ENCODE results near the gene ZBTB7B.
A peak's percentile ranks its signal among the peaks of the same experiment; 100 is the strongest.

Gene ZBTB7B

GRCh38 chr1:155037043-155037442 is 34.4 kb downstream of the ZBTB7B start:
- Histone ChIP-seq H3K4me3 (no peak overlapping the region), H4K20me1 (no peaks in the 10 kb centered on the region), H3K9ac (no peak overlapping the region), H3K9me3 (replicated peaks in 1 of 11) (no peaks in the 10 kb centered on the region), H3K36me3 (no peaks in the 10 kb centered on the region), H3K4me2 (peak overlapping the region in 6 of 11 experiments; percentile 15 to 79 (median 57); a peak in 10 of 22 replicates), H3K4me1 (peaks cover 27 to 42% (median 36%) of the 10 kb centered on the region in 10 experiments), H3K27ac (no peak overlapping the region), H3K27me3 (no peaks in the 10 kb centered on the region)
- no peak for TF ChIP-seq Cebpa-rat (IDR thresholded peaks at IDR 0.05)

GRCh38 chr1:155037851-155038441 is 35.3 kb downstream of the ZBTB7B start:
- Histone ChIP-seq H3K9me3 (replicated peaks in 1 of 11) (no peaks in the 10 kb centered on the region), H3K4me2 (peak overlapping the region in 4 of 11 experiments; percentile 51 to 78 (median 73); a peak in 6 of 22 replicates), H3K4me3 (no peak overlapping the region)

GRCh38 chr1:155038602-155039307 is 36.2 kb downstream of the ZBTB7B start:
- H3K27ac ChIP-seq, result no peak overlapping the region

More at GRCh38 chr1:155037851-155038441, 35.3 kb downstream of the ZBTB7B start:
- Histone ChIP-seq H4K20me1 (no peaks in the 10 kb centered on the region), H3K27me3 (no peaks in the 10 kb centered on the region), H3K9ac (no peak overlapping the region), H3K36me3 (no peaks in the 10 kb centered on the region), H3K27ac (no peak overlapping the region), H3K4me1 (peaks cover 33 to 51% (median 41%) of the 10 kb centered on the region in 10 experiments)
- no peak for TF ChIP-seq Cebpa-rat (IDR thresholded peaks at IDR 0.05)

GRCh38 chr1:155039308-155039669 is 36.7 kb downstream of the ZBTB7B start:
- peak overlapping the region; percentile 51 to 78 (median 73) for H3K4me2 ChIP-seq
- H3K27me3 ChIP-seq, result no peaks in the 10 kb centered on the region; a peak in 1 of 22 replicates
- no peaks in the 10 kb centered on the region for H3K36me3 ChIP-seq
- H4K20me1 ChIP-seq, result no peaks in the 10 kb centered on the region
- no peak overlapping the region for H3K27ac ChIP-seq
- peaks cover 33 to 64% (median 55%) of the 10 kb centered on the region in 10 experiments for H3K4me1 ChIP-seq
- TF ChIP-seq Cebpa-rat (IDR thresholded peaks at IDR 0.05), result no peak
- no peak overlapping the region for H3K4me3 ChIP-seq
- no peaks in the 10 kb centered on the region for H3K9me3 ChIP-seq (replicated peaks in 1 of 11)
- H3K9ac ChIP-seq, result 0 out of 22 replicates have a peak overlapping the region, but pooled peaks of 1 of the 11 experiments have one; percentile 17

More at GRCh38 chr1:155038602-155039307, 36.2 kb downstream of the ZBTB7B start:
- Histone ChIP-seq H3K9me3 (replicated peaks in 1 of 11) (no peaks in the 10 kb centered on the region), H3K9ac (0 out of 22 replicates have a peak overlapping the region, but pooled peaks of 1 of the 11 experiments have one; percentile 17), H3K27me3 (no peaks in the 10 kb centered on the region; a peak in 1 of 22 replicates), H3K36me3 (no peaks in the 10 kb centered on the region), H3K4me1 (peaks cover 33 to 59% (median 50%) of the 10 kb centered on the region in 10 experiments), H3K4me3 (no peak overlapping the region), H4K20me1 (no peaks in the 10 kb centered on the region), H3K4me2 (peak overlapping the region; percentile 51 to 78 (median 73))
- TF ChIP-seq Cebpa-rat (IDR thresholded peaks at IDR 0.05), result no peak

GRCh38 chr1:155040358-155041093 is 37.9 kb downstream of the ZBTB7B start:
- H3K9me3 ChIP-seq (replicated peaks in 1 of 11), result no peaks in the 10 kb centered on the region
- no peak overlapping the region for H3K4me3 ChIP-seq
- no peak overlapping the region for H3K27ac ChIP-seq
- peak overlapping the region in 6 of 11 experiments; percentile 25 to 66 (median 61); a peak in 9 of 22 replicates for H3K4me2 ChIP-seq
- peaks cover 42 to 76% (median 67%) of the 10 kb centered on the region in 10 experiments for H3K4me1 ChIP-seq
- no peaks in the 10 kb centered on the region for H3K36me3 ChIP-seq
- no peak overlapping the region for H3K9ac ChIP-seq
- H4K20me1 ChIP-seq, result no peaks in the 10 kb centered on the region
- TF ChIP-seq Cebpa-rat (IDR thresholded peaks at IDR 0.05), result no peak
- H3K27me3 ChIP-seq, result no peaks in the 10 kb centered on the region; a peak in 1 of 22 replicates

- Histone ChIP-seq H3K9ac (peak overlapping the region in 1 of 11 experiments; percentile 4; a peak in 1 of 22 replicates), H3K4me3 (no peak overlapping the region), H3K27me3 (no peaks in the 10 kb centered on the region; a peak in 1 of 22 replicates), H3K36me3 (no peaks in the 10 kb centered on the region), H3K4me1 (peaks cover 22 to 71% (median 62%) of the 10 kb centered on the region in 10 experiments), H4K20me1 (no peaks in the 10 kb centered on the region), H3K9me3 (replicated peaks in 1 of 11) (no peaks in the 10 kb centered on the region), H3K27ac (no peak overlapping the region), H3K4me2 (peak overlapping the region in 9 of 11 experiments; percentile 21 to 66 (median 57); a peak in 15 of 22 replicates)
- TF ChIP-seq Cebpa-rat (IDR thresholded peaks at IDR 0.05), result no peak
Measured at GRCh38 chr1:155042789-155043188, 40.2 kb downstream of the ZBTB7B start.

- Histone ChIP-seq H3K9ac (peak overlapping the region in 1 of 11 experiments; percentile 4; a peak in 1 of 22 replicates), H3K4me2 (peak overlapping the region in 9 of 11 experiments; percentile 21 to 66 (median 57); a peak in 16 of 22 replicates), H3K27me3 (no peaks in the 10 kb centered on the region; a peak in 1 of 22 replicates), H3K27ac (no peak overlapping the region), H3K4me3 (no peak overlapping the region), H3K36me3 (no peaks in the 10 kb centered on the region), H4K20me1 (no peaks in the 10 kb centered on the region), H3K9me3 (replicated peaks in 1 of 11) (no peaks in the 10 kb centered on the region), H3K4me1 (peaks cover 22 to 67% (median 61%) of the 10 kb centered on the region in 10 experiments)
- TF ChIP-seq Cebpa-rat (IDR thresholded peaks at IDR 0.05), result no peak
Measured at GRCh38 chr1:155043301-155043702, 40.7 kb downstream of the ZBTB7B start.

- no peak for TF ChIP-seq Cebpa-rat (IDR thresholded peaks at IDR 0.05)
- no peak overlapping the region for H3K4me3 ChIP-seq
- H3K36me3 ChIP-seq, result no peaks in the 10 kb centered on the region
- H3K4me1 ChIP-seq, result peaks cover 18 to 62% (median 56%) of the 10 kb centered on the region in 10 experiments
- H3K9me3 ChIP-seq (replicated peaks in 1 of 11), result no peaks in the 10 kb centered on the region
- H3K27ac ChIP-seq, result no peak overlapping the region
- no peaks in the 10 kb centered on the region; a peak in 1 of 22 replicates for H3K27me3 ChIP-seq
- no peaks in the 10 kb centered on the region for H4K20me1 ChIP-seq
- no peak overlapping the region; a peak in 1 of 22 replicates for H3K9ac ChIP-seq
- peak overlapping the region in 9 of 11 experiments; percentile 21 to 66 (median 57); a peak in 16 of 22 replicates for H3K4me2 ChIP-seq
Measured at GRCh38 chr1:155043793-155044192, 41.2 kb downstream of the ZBTB7B start.
